A673 (cell line): ENCODE measurements around the gene MBNL2. TPM values are rescaled to one million over a fixed set of nuclear protein-coding genes. Genes with fewer than 3 reads are reported as not detected.

Experiments used
- BruUV-seq: library from RNA; stranded (reverse); fragments of 400-500 nt; replicated peaks from 2 replicates; lab custom pipeline; 2021; lab: Mats Ljungman, UMichigan
- CTCF ChIA-PET: fragments of 300-600 bp; sonication (Branson Sonifier 250); formaldehyde crosslinking; loops from one replicate; lab custom pipeline; 2022; ENCODE audit warnings: antibody characterized with exemption; lab: Charles Lee
- POLR2A ChIA-PET: fragments of 300-600 bp; sonication (Branson Sonifier 250); formaldehyde crosslinking; loops from one replicate; lab custom pipeline; 2022; ENCODE audit warnings: antibody characterized with exemption; ENCODE audit not compliant: low non-redundant PET; lab: Charles Lee
- DNase-seq: peaks from one replicate; pipeline ENCODE4 v3.0.0-alpha.2; 2015; ENCODE audit warnings: low spot score
- H3K27ac ChIP-seq: fragments of 200-600 bp; sonication (generic); 2 replicates; pipeline ENCODE4 v1.5.1; 2016; ENCODE audit warnings: mixed run types, low read depth, mild to moderate bottlenecking, mixed read lengths, antibody characterized with exemption, low read length; ENCODE audit not compliant: poor library complexity, severe bottlenecking
- H3K27me3 ChIP-seq: fragments of 200-600 bp; sonication (generic); replicated peaks from 2 replicates; pipeline ENCODE4 v1.6.1; 2017; ENCODE audit warnings: mixed run types, low read depth, mild to moderate bottlenecking, mixed read lengths, antibody characterized with exemption, low read length; ENCODE audit not compliant: insufficient read depth, poor library complexity
- H3K36me3 ChIP-seq: fragments of 200-600 bp; sonication (generic); 2 replicates; pipeline ENCODE4 v1.6.1; 2016; ENCODE audit warnings: mixed run types, mild to moderate bottlenecking, mixed read lengths, antibody characterized with exemption, low read length; ENCODE audit not compliant: insufficient read depth, poor library complexity, severe bottlenecking
- H3K4me1 ChIP-seq: fragments of 200-600 bp; sonication (generic); 2 replicates; pipeline ENCODE4 v1.6.1; 2017; ENCODE audit warnings: mixed run types, mild to moderate bottlenecking, mixed read lengths, antibody characterized with exemption, low read length; ENCODE audit not compliant: insufficient read depth, poor library complexity, severe bottlenecking
- H3K4me3 ChIP-seq: fragments of 200-600 bp; sonication (generic); 2 replicates; pipeline ENCODE4 v1.5.1; 2016; ENCODE audit warnings: low read depth, mixed run types, mild to moderate bottlenecking, mixed read lengths, low read length; ENCODE audit not compliant: poor library complexity, severe bottlenecking
- H3K9me3 ChIP-seq: fragments of 200-600 bp; sonication (generic); 2 replicates; pipeline ENCODE4 v1.6.1; 2016; ENCODE audit warnings: mixed run types, low read depth, mild to moderate bottlenecking, mixed read lengths, antibody characterized with exemption, low read length; ENCODE audit not compliant: poor library complexity, severe bottlenecking
- CTCF ChIP-seq: fragments of 300-800, 200-600 bp; sonication (generic); conservative IDR thresholded peaks from 2 replicates; pipeline ENCODE4 v1.5.1; 2017; ENCODE audit warnings: low read depth, mild to moderate bottlenecking, antibody characterized with exemption, low read length, moderate library complexity, mixed read lengths
- EZH2 ChIP-seq: fragments of 200-600 bp; sonication (generic); IDR thresholded peaks from 2 replicates; pipeline ENCODE4 v1.6.1; 2017; ENCODE audit warnings: borderline replicate concordance, low read depth, mild to moderate bottlenecking, mixed read lengths, antibody characterized with exemption, low read length; ENCODE audit not compliant: poor library complexity, severe bottlenecking
- intact Hi-C: fragments of 100-400 bp; cut with micrococcal nuclease; formaldehyde crosslinking; loops from one replicate; pipeline ENCODE4 v1.10.0; 2022; ENCODE audit not compliant: unreplicated experiment
- total RNA-seq: library from RNA; stranded (reverse); gene quantifications from 2 replicates; pipeline ENCODE4 v1.2.3, GENCODE V29; 2021

MBNL2 gene
- total RNA-seq, 1 experiment from 2014 or later, result 12.0 TPM

GRCh38 chr13:97310809-97311436, 88.8 kb downstream of the MBNL2 start:
- H3K27ac ChIP-seq, result no peak overlapping the region
- ChIA-PET CTCF (no interaction called here), POLR2A (no interaction called here)
- intact Hi-C loops, result no loop called here
- H3K36me3 ChIP-seq, result no peaks in the 10 kb centered on the region
- H3K27me3 ChIP-seq, result no peaks in the 10 kb centered on the region
- DNase-seq, result no peak
- H3K4me1 ChIP-seq, result no peaks in the 10 kb centered on the region
- H3K9me3 ChIP-seq, result no peaks in the 10 kb centered on the region
- no TSS peak for BruUV-seq
- no peak overlapping the region for H3K4me3 ChIP-seq
- no peak for TF ChIP-seq CTCF
- TF ChIP-seq EZH2, result no peak

- intact Hi-C loops, result no loop called here
- BruUV-seq, result no TSS peak
- no peak for DNase-seq
- ChIA-PET CTCF (no interaction called here), POLR2A (interaction anchor here (0.5 kb wide), 1 partner anchor 949 kb away, joined by 3 read pairs; no protein-coding TSS in a partner anchor)
- Histone ChIP-seq H3K4me3 (no peak overlapping the region), H3K27me3 (no peaks in the 10 kb centered on the region), H3K4me1 (no peaks in the 10 kb centered on the region), H3K27ac (no peak overlapping the region), H3K9me3 (no peaks in the 10 kb centered on the region), H3K36me3 (no peaks in the 10 kb centered on the region)
- TF ChIP-seq EZH2 (no peak), CTCF (no peak)
Observed at GRCh38 chr13:97311956-97312355, 89.8 kb downstream of the MBNL2 start.

GRCh38 chr13:97313551-97314260, 91.6 kb downstream of the MBNL2 start:
- Histone ChIP-seq H3K4me3 (no peak overlapping the region), H3K27me3 (no peaks in the 10 kb centered on the region), H3K4me1 (no peaks in the 10 kb centered on the region), H3K36me3 (no peaks in the 10 kb centered on the region), H3K27ac (no peak overlapping the region), H3K9me3 (no peaks in the 10 kb centered on the region)
- BruUV-seq, result no TSS peak
- TF ChIP-seq CTCF (no peak), EZH2 (no peak)
- DNase-seq, result no peak
- intact Hi-C loops, result no loop called here
- ChIA-PET POLR2A (no interaction called here), CTCF (no interaction called here)
